Measurements from ENCODE around the gene DELE1.

Gene DELE1

GRCh38 chr5:141941307-141941706, 17.6 kb downstream of the DELE1 start:
- ChIA-PET CTCF (interaction anchor here (1.3 to 7.8 kb wide), 7 partner anchors 9 to 249 kb away, joined by 3 to 68 read pairs (median 10); partner anchors contain the start of genes DELE1, PCDH12 and RNF14), POLR2A (no interaction called here)
- no peak for DNase-seq (ENCODE audit: extremely low spot score)
- no peak for TF ChIP-seq CTCF (IDR thresholded peaks at IDR 0.05; ENCODE audit: control extremely low read depth, extremely low read depth, low read depth, missing control alignments)

DNA sequence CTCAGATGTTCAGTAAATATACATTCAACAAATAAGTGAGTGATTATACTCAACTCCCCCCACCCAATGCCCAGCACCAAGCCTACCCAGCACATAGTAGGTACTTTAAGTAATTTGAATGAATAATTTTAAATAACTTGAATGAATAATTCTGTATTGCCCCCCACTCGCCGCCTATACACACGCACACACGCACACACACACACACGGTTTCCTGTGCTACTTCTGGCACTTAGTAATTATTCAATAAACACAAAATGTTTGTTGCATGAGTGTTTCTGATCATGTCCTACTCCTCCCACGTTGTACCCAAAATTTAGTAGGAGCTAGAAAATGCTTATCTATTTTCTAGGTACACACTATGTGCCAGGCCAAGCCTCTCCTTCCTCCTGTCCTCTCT, 18.1 kb downstream of the DELE1 start:
- ChIA-PET POLR2A (no interaction called here), CTCF (interaction anchor here (1.3 to 7.8 kb wide), 6 partner anchors 11 to 250 kb away, joined by 3 to 68 read pairs (median 12); partner anchors contain the start of genes DELE1 and RNF14)
- no peak for TF ChIP-seq CTCF (IDR thresholded peaks at IDR 0.05; ENCODE audit: control extremely low read depth, extremely low read depth, low read depth, missing control alignments)
- DNase-seq (ENCODE audit: extremely low spot score), result no peak

- no peak for TF ChIP-seq CTCF (IDR thresholded peaks at IDR 0.05; ENCODE audit: control extremely low read depth, extremely low read depth, low read depth, missing control alignments)
- DNase-seq (ENCODE audit: extremely low spot score), result no peak
- ChIA-PET CTCF (interaction anchor here (1.3 to 7.8 kb wide), 6 partner anchors 12 to 250 kb away, joined by 3 to 68 read pairs (median 11); partner anchors contain the start of gene DELE1), POLR2A (no interaction called here)
These were observed 18.6 kb downstream of the DELE1 start for GRCh38 chr5:141942185-141942857.

DNA sequence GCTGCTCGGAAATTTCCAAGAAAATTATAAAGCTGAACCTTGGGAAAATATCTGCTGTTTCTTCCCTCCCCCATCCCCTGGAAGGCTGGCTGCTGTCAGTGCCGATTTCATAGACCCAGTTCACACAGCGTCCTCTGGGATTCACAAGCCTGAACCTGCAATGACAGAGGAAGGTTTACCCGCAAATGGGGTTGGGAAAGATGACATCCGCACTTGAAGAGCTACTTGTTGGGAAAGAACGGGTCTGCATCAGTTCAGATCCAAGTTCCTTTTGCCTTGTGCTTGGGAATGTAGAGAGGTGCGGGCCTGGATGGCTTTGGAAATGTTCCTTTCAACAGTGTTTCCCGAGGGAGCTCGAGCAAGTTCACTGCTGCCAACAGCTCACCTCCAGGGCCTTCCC, 20.4 kb downstream of the DELE1 start:
- POLR2A ChIA-PET, result no interaction called here
- DNase-seq (ENCODE audit: extremely low spot score), result no peak
- CTCF ChIA-PET, result interaction anchor here (1.1 to 7.8 kb wide), 6 partner anchors 9 to 279 kb away, joined by 4 to 68 read pairs (median 6); no protein-coding TSS in a partner anchor
- no peak for TF ChIP-seq CTCF (IDR thresholded peaks at IDR 0.05; ENCODE audit: control extremely low read depth, extremely low read depth, low read depth, missing control alignments)

- no peak for DNase-seq (ENCODE audit: extremely low spot score)
- TF ChIP-seq CTCF (IDR thresholded peaks at IDR 0.05; ENCODE audit: control extremely low read depth, extremely low read depth, low read depth, missing control alignments), result no peak
- CTCF ChIA-PET, result interaction anchor here (0.7 to 7.8 kb wide), 9 partner anchors 8 to 254 kb away, joined by 3 to 68 read pairs (median 4); partner anchors contain the start of gene PCDH1
- POLR2A ChIA-PET, result no interaction called here
These were observed 21.9 kb downstream of the DELE1 start for GRCh38 chr5:141945511-141946051.

GRCh38 chr5:141947316-141947715, 23.6 kb downstream of the DELE1 start:
- ChIA-PET CTCF (interaction anchor here (1.1 to 4.8 kb wide), 5 partner anchors 11 to 254 kb away, joined by 3 to 49 read pairs (median 4); partner anchors contain the start of genes PCDH12 and RNF14), POLR2A (no interaction called here)
- no peak for DNase-seq (ENCODE audit: extremely low spot score)
- TF ChIP-seq CTCF (IDR thresholded peaks at IDR 0.05; ENCODE audit: control extremely low read depth, extremely low read depth, low read depth, missing control alignments), result no peak
